Pancreas (tissue), 10 donors: ENCODE measurements around the gene PPT2. TPM values are rescaled to one million over a fixed set of nuclear protein-coding genes. Genes with fewer than 3 reads are reported as not detected.

Source experiments
- ATAC-seq, 4 donors: fragments of 200-7000 bp; cut with Tn5 transposase; one replicate each; pipeline versions ENCODE4 v1.8.0 to v1.9.1; 2020; ENCODE audit warnings: mild to moderate bottlenecking in 4 of 4, moderate library complexity in 4 of 4
- DNase-seq, 6 donors: peaks; one replicate each; pipeline ENCODE4 v3.0.0-alpha.2; 2020
- FAIRE-seq: peaks from 2 replicates; lab custom pipeline; 2012; peaks lifted over from hg19 to GRCh38; lab: Jason Lieb, UNC
- H3K27ac ChIP-seq, 4 donors: fragments of 200-600 bp; sonication (generic); 1 replicate in 3 of 4; 2 replicates in 1 of 4; pipeline versions ENCODE4 v1.5.0 to v1.8.0; 2020
- H3K27me3 ChIP-seq, 4 donors: fragments of 200-600 bp; one replicate each; pipeline ENCODE4 v1.8.0; 2021
- H3K36me3 ChIP-seq, 3 donors: fragments of 200-600 bp; sonication (generic) in 1 of 3; one replicate each; pipeline versions ENCODE4 v1.5.0 to v1.8.0; 2020 to 2021
- H3K4me1 ChIP-seq, 3 donors: fragments of 200-600 bp; one replicate each; pipeline ENCODE4 v1.8.0; 2021
- H3K4me3 ChIP-seq, 4 donors: fragments of 200-600 bp; sonication (generic) in 2 of 4; one replicate each; pipeline versions ENCODE4 v1.5.0 to v1.8.0; 2020 to 2021
- H3K9me3 ChIP-seq, 4 donors: fragments of 200-600 bp; one replicate each; pipeline ENCODE4 v1.8.0; 2021
- WGBS, 2 donors: extraction: QIAGEN DNeasy Blood & Tissue Kit; methylation state at CpG; one replicate each; pipeline ENCODE4 v1.1.7; 2013; 5-methylcytosine and 5-hydroxymethylcytosine counted together
- intact Hi-C, 3 donors: fragments of 100-400 bp; cut with DNase I; formaldehyde crosslinking; loops; one replicate each; pipeline versions ENCODE4 v1.11.1 to v1.14.2; 2022
- polyA plus RNA-seq, 2 donors: library from polyadenylated mRNA; stranded (reverse); fragments of 200-250 nt; gene quantifications; one replicate each; pipeline ENCODE4 v1.2.3, GENCODE V29; 2013
- total RNA-seq, 6 donors: library from RNA; stranded (reverse); fragmentation: NEBNext Ultra II Directional in 4 of 6; extraction: Animal tissue kit (Norgen Biotek cat#: 25700) in 4 of 6; gene quantifications; one replicate each; pipeline versions ENCODE4 v1.2.1 to v1.2.4, GENCODE V29; 2021 to 2023
- TF ChIP-seq, protein P1 (sequence below), 4 donors: fragments of 200-600 bp; sonication (generic) in 3 of 4; IDR thresholded peaks; one replicate each; pipeline versions ENCODE4 v1.5.0 to v1.8.0; 2021; ENCODE audit warnings: antibody characterized with exemption in 4 of 4
- donor health status: healthy with polysubstance abuse.
- donor health status: DM: no; HTN: no; CAD: no; lungs with moderate emphysema.
- donor health status: DM: no; HTN: no; CAD: no.
- donor health status: control.
- donor health status: control.
- donor health status: Bipolar disorder and iron deficiency.
- donor health status: DM: yes; HTN: yes; CAD: no.
- donor health status: DM: no; HTN: no; CAD: no.
- donor health status: DM: no; HTN: no; CAD: no.
- donor health status: DM: yes; HTN: yes; CAD: no.

PPT2 gene
- total and polyA plus RNA-seq, 8 donors = 5.6 to 13.9 (median 8.4) TPM

DNA sequence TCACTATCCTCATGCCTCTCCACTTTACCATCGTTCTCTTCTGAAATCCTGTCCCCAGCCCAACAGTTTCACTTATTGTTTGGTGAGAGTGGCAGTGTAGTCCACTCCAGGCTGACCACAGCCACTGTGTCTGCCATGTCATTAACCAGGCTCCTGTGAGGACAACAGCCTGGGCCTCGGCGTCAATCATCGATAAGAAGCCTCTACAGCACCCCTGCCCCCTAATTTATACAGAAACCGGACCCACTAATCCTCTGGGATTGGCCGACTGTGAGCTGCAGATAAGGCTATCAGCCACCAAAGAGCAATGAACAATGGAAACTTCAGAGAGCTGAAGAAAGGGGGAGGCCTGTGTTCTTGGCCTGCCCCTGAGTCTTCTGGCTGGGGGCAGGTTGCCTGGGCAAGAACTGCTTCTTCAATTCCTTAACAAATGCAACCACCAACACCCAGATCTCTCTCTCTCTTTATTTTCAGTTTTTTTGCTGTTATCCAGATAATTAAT lies 13.9 kb downstream of the PPT2 start:
- H3K4me1 ChIP-seq = no peaks in the 10 kb centered on the region

DNA sequence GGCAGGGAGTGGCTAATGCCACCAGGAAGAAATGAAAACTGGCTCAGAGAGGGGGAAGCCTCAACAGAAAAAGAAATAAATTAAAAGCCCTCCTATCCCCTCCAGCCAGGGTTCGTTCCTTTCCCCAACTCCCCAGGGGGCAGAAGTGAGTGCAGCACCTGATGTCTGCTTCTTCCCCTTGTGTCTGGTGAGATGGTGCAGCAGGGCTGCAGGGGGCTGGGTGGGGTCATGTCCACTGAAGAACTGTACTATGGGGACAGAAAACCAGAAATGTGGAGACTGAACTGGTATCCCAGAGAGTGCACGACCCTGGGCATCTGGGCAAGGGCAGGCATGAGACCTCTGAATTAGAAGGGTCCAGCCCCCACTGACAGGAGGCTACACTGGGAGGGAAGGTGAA lies 14.4 kb downstream of the PPT2 start:
- FAIRE-seq = no peak
- intact Hi-C loops = loop anchor here in 1 of 3 donors (10.0 kb wide), 1 partner anchor 54 kb away; no protein-coding TSS in a partner anchor
- Histone ChIP-seq H3K36me3 (no peaks in the 10 kb centered on the region), H3K9me3 (no peaks in the 10 kb centered on the region), H3K4me1 (no peaks in the 10 kb centered on the region), H3K4me3 (no peak overlapping the region), H3K27me3 (no peaks in the 10 kb centered on the region), H3K27ac (no peak overlapping the region)
- TF ChIP-seq, protein P1, sequence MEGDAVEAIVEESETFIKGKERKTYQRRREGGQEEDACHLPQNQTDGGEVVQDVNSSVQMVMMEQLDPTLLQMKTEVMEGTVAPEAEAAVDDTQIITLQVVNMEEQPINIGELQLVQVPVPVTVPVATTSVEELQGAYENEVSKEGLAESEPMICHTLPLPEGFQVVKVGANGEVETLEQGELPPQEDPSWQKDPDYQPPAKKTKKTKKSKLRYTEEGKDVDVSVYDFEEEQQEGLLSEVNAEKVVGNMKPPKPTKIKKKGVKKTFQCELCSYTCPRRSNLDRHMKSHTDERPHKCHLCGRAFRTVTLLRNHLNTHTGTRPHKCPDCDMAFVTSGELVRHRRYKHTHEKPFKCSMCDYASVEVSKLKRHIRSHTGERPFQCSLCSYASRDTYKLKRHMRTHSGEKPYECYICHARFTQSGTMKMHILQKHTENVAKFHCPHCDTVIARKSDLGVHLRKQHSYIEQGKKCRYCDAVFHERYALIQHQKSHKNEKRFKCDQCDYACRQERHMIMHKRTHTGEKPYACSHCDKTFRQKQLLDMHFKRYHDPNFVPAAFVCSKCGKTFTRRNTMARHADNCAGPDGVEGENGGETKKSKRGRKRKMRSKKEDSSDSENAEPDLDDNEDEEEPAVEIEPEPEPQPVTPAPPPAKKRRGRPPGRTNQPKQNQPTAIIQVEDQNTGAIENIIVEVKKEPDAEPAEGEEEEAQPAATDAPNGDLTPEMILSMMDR (IDR thresholded peaks at IDR 0.05) = no peak
- WGBS, 2 donors = 83 to 94% methylated on average over 2 of the region's 2 CpGs
- ATAC-seq = peak in 1 of 4 donors; percentile 5
- DNase-seq = peak in 1 of 6 donors; percentile 25

More for the DNA sequence above, 13.9 kb downstream of the PPT2 start:
- Histone ChIP-seq H3K27me3 (no peaks in the 10 kb centered on the region), H3K9me3 (no peaks in the 10 kb centered on the region), H3K27ac (no peak overlapping the region), H3K4me3 (no peak overlapping the region), H3K36me3 (no peaks in the 10 kb centered on the region)
- intact Hi-C loops = loop anchor here in 1 of 3 donors (10.0 kb wide), 1 partner anchor 53 kb away; no protein-coding TSS in a partner anchor
- ATAC-seq = no peak
- DNase-seq = peak in 1 of 6 donors; percentile 11
- TF ChIP-seq, protein P1 (IDR thresholded peaks at IDR 0.05) = no peak
- no peak for FAIRE-seq
- 47 to 52% methylated on average over 6 of the region's 6 CpGs for WGBS, 2 donors

DNA sequence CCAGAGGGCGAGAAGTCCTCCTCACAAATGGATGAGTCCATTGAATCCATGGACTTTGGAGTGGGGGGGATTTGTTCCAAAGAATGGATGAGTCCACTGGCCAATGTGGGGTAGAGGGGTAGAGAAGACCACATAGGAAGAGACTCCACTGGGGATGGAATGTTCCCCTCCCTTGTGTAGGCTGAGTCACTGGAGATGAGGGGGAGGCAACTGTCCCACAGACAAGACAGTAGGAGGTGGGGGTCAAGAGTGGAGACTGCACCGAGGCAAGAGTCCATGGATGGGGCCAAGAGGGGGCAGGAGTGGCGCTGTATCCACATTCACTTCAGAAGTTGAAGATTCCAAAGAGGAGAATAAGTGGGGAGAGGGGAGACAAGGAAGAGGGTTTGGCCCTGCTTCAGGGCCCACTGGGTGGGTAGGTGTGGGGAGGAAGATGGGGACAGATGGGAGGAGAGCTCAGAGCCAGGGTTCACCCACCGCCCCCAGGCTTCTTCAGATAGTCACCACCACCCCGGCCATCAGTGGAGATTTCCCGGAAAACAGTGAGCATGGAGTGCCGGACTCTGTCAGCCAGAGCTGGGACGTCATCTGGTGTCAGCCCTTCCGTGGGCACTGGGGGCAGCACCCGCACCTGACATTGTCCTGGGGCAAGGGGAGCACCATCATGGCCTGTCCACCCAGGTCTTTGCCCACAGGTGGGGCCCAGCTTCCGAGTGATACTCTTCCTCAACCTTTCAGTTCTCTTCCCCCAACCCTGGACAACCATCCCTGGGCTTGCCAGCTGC lies 15.1 kb downstream of the PPT2 start:
- WGBS, 2 donors = 85 to 87% methylated on average over 11 of the region's 11 CpGs
- Histone ChIP-seq H3K4me3 (no peak overlapping the region), H3K9me3 (no peaks in the 10 kb centered on the region), H3K27ac (no peak overlapping the region), H3K27me3 (no peaks in the 10 kb centered on the region), H3K4me1 (no peaks in the 10 kb centered on the region), H3K36me3 (no peaks in the 10 kb centered on the region)
- ATAC-seq (peak in 2 of 4 donors; percentile 15 to 27), FAIRE-seq (no peak), DNase-seq (peak in 1 of 6 donors; percentile 36)
- intact Hi-C loops = loop anchor here in 1 of 3 donors (10.0 kb wide), 1 partner anchor 54 kb away; no protein-coding TSS in a partner anchor
- TF ChIP-seq, protein P1 (IDR thresholded peaks at IDR 0.05) = no peak

GRCh38 chr6:32170294-32170693 lies 16.4 kb downstream of the PPT2 start:
- ATAC-seq = no peak
- Histone ChIP-seq H3K27me3 (no peaks in the 10 kb centered on the region), H3K4me1 (peaks cover 5 to 11% (median 6%) of the 10 kb centered on the region in 3 donors), H3K36me3 (no peaks in the 10 kb centered on the region), H3K9me3 (no peaks in the 10 kb centered on the region), H3K27ac (no peak overlapping the region), H3K4me3 (no peak overlapping the region)
- TF ChIP-seq, protein P1 (IDR thresholded peaks at IDR 0.05) = no peak
- DNase-seq = peak in 1 of 6 donors; percentile 45
- 96 to 97% methylated on average over 11 of the region's 11 CpGs for WGBS, 2 donors
- FAIRE-seq = no peak
- intact Hi-C loops = no loop called here
